C4-2B (cell line): ENCODE data around the gene HSD17B8.

Experiments
- CTCF ChIP-seq: fragments of 450-650 bp; conservative IDR thresholded peaks from 2 replicates; pipeline ENCODE4 v1.5.1; 2017; ENCODE audit warnings: mild to moderate bottlenecking
- ZFX ChIP-seq: fragments of 450-650 bp; IDR thresholded peaks from 2 replicates; pipeline ENCODE4 v1.6.1; 2017

GRCh38 chr6:33164665-33165373 is 39.6 kb upstream of the HSD17B8 start:
- no peak for TF ChIP-seq CTCF
- TF ChIP-seq ZFX: no peak
